NCI-H1092 (cell line): ENCODE measurements around the gene ADGRG1.
"Not testable (repeated sequence)": the region's sequence is repeated elsewhere in the genome, so short reads cannot be mapped to it uniquely, and the experiment has no call there.

Source experiments
- DNase-seq: peaks from one replicate; lab custom pipeline; 2025; lab: John Stamatoyannopoulos, UW

The ADGRG1 gene

DNA sequence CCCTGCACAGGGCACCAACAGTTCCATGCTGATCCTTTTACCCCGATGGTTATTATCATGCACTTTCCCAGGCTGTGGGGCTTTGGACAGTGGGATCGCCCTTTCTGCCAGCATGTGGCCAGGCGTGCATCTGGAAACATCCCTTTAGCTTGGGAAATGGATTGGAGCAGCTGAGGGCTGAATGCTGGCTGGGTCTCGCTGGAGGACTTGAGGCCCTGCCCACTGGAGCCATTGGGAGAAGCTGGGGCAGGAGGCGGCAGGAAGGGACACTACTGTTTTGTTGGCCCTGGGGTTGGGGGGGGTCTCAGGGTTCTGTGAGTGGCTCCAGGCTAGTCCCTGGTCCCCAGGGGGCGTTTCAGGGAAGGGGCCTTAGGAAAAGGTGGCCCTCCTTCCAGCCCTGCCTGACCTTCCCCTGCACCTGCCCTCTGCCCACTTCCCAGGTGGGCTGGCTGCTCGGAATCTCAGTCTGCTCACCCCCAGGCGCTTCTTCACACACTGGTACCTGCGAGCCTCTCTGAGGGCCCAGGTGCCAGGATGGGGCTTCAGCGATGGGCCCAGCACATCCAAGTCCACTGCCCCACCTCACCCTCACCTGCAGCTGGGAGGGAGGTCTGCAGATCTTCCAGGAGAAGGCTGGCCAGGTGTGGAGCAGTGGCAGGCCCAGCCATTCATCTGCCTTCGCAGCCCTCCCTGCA is 38.1 kb downstream of the ADGRG1 start:
- no peak for DNase-seq

DNA sequence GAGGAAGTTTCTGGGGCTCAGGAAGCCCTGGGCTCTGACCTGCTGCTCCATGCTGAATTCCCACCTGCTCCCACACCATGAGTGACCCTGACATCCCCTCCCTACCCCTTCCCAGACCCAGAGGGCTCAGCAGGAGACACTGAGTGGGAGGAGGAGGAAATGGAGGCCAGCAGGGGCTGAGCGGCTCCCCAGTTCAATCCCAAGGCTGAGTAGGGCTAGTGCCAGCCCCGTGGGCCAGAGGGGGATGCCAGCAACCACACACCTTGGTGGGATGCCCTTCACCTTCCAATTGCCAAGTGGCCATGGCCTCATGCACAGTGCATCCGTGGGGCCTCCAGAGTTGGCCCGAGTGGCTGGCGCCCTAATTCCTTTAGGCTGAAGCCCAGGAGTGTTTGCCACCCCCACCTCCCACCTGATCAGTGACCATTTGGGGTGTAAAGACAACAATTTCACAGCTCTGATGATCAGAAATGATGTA is 38.7 kb downstream of the ADGRG1 start:
- no peak for DNase-seq

- no peak for DNase-seq
These were observed 39.3 kb downstream of the ADGRG1 start for GRCh38 chr16:57667526-57668262.

- DNase-seq: no peak
These were observed 39.8 kb downstream of the ADGRG1 start, which contains the start of gene ADGRG3 for GRCh38 chr16:57668263-57668571. Gene ADGRG3 (plus strand): TSS chr16:57668306. CDS start chr16:57668348, 42 bp downstream.

- no peak for DNase-seq
These were observed 40.4 kb downstream of the ADGRG1 start for GRCh38 chr16:57668630-57669475.

- no peak for DNase-seq
These were observed 41.2 kb downstream of the ADGRG1 start for GRCh38 chr16:57669476-57670162.

DNA sequence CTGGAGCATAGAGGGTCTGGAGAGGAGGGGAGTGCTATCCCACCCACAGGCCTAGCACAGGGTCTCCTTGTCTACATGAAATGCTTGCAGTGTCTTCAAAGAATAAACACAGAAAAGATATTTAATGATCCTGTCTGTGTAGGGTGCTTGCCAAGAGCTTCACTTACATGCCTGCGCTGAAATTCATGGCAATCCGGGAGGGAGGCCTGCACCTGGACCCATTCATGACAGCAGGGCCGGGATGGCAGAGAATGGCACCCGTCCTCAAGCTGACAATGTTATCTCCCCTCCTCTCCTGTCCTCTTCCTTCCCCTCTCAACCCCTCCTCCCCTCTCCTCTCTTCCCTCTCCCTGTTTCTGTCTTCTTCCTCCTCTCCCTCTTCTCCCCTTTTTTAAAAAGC is 41.8 kb downstream of the ADGRG1 start:
- DNase-seq: no peak

GRCh38 chr16:57671451-57671850 is 43.0 kb downstream of the ADGRG1 start:
- not testable (repeated sequence) for DNase-seq

DNA sequence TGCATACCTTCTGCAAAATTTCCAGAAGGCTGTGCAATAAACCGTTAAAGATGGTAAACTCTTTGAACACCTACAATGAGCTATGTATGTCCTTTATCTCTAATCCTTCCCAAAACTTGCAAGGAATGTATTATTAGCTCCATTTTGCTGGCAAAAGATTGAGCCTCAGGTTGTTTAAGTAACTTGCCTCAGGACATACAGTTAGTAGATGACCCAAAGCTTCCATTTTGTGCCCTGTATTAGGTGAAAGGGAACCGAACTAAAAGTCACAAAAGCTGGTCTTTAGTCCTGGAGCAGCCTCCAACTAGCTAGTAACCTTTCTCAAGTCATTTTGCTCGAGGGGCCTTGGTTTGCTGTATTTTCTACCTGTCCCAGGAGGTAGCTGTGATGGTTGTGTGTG is 44.0 kb downstream of the ADGRG1 start:
- DNase-seq: no peak

- DNase-seq: no peak
These were observed 44.4 kb downstream of the ADGRG1 start for GRCh38 chr16:57672824-57673223.

DNA sequence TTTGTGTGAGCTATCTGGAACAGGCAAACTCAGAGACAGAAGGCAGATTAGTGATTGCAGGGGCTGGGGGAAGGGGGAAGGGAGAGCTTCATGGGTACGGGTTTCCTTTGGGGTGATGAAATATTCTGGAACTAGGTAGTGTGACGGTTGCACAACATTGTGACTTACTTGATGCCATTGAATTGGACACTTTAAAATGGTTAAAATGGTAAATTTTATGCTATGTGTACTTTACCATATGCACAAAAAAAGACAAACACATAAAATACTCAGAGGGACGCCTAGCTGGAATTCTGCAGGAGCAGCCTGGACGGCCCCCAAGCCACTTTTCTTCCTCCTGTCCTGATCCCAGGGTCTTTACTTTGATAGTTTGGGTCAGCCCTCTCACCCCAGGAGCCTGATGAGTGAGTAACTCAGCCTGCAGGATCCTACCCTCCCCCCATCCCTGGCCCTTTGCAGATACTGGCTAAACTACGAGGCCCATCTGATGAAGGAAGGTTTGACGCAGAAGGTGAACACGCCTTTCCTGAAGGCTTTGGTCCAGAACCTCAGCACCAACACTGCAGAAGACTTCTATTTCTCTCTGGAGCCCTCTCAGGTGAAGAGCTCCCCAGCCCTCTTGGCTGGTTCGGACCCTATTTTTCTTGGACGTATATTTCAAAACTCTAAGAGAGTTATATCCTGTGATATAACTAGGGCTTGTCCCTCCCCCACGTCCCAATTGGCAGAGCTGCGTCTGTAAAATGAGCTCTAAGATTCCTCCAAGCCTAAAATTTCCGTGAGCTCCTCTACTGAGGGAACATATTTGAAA is 47.5 kb downstream of the ADGRG1 start:
- DNase-seq: no peak

GRCh38 chr16:57676553-57677085 is 48.2 kb downstream of the ADGRG1 start:
- DNase-seq: no peak

DNA sequence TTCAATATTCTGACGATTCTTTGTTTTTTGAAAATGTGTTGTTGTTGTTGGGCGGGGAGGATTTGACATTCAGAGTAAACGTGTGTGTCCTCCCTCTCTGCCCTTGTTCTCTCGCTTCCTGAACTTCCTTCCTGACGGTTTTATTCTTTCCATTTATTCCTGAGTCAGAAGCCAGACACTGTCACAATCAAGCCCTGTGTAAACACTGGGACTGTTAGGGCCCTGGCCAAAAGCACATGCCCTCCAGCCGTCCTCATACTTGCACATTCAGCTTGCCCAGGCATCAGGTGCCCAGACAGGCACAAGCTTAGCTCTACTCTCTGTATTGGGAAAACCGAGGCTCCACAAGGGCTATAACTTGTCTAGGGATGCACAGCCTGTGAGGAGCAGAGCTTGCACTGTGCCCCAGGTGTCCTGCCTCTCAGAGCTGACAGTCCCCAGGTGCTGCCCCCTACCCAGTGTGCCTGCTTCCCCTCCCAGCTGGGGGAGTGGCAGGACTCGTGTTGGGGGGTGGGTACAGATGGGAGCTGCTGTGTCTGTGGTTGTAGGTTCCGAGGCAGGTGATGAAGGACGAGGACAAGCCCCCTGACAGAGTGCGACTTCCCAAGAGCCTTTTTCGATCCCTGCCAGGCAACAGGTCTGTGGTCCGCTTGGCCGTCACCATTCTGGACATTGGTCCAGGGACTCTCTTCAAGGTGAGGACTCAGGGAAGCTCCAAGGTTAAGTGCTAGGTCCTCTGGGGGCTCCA is 49.4 kb downstream of the ADGRG1 start:
- no peak for DNase-seq

GRCh38 chr16:57679016-57679415 is 50.6 kb downstream of the ADGRG1 start:
- DNase-seq: no peak

DNA sequence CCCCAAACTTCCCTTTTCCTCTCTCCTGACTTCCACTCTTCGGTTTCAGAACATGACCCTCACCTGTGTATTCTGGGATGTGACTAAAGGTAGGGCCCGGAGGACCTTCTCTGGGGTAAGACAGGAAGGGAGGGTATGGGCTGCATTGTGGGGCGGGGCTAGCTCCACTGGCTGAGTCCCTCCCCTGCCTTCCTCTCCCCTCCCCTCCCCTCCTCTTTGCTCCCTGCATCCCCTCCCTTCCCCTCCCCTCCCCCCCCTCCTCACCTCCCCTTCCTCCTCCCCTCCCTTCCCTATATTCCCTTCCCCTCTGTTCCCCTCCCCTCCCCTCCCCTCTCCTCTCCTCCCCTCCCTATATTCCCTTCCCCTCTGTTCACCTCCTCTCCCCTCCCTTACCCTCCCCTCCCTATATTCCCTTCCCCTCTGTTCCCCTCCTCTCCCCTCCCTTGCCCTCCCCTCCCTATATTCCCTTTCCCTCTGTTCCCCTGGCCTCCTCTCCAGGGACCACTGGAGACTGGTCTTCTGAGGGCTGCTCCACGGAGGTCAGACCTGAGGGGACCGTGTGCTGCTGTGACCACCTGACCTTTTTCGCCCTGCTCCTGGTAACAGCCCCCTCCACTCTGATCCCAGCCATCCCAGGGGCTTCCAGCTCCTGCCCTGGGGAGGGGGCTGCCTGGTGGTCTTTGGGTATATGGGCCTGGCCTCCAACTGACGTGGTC is 51.5 kb downstream of the ADGRG1 start:
- no peak for DNase-seq

GRCh38 chr16:57680842-57681375 is 52.5 kb downstream of the ADGRG1 start:
- DNase-seq: no peak

- DNase-seq: no peak
These were observed 53.7 kb downstream of the ADGRG1 start for GRCh38 chr16:57681950-57682728.
